NCI-H82 (cell line): ENCODE data around the gene CROCC2.

ENCODE experiments used
- DNase-seq: peaks from one replicate; lab custom pipeline; 2025; lab: John Stamatoyannopoulos, UW

CROCC2 gene

GRCh38 chr2:240906141-240906910, at the start of gene CROCC2:
Gene CROCC2, plus strand, starts transcription at chr2:240906336. Its CDS starts 178 bp downstream, at chr2:240906514.
- no peak for DNase-seq

GRCh38 chr2:240857039-240858008, 48.8 kb upstream of the CROCC2 start:
- no peak for DNase-seq

DNA sequence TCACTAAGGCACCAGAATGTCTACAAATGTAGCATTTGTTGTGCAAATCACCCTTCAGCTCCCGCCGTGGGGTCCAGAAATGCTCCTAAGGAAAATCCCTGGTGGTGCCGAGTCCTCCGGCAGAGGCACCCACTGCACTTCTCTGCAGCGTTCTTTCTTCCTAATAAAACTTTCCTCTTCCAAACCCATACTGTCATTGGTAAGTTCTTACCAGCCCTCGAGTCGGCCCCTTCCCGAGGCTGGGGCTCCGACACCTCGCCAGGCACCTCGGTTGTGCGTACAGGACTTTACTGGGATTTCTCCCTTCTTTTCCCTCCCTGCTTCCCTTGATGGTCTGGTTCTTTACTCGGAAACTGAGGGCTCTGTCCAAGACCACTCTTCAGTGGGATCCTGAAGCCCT, 47.8 kb upstream of the CROCC2 start:
- no peak for DNase-seq

- DNase-seq = no peak
Measured at GRCh38 chr2:240858871-240859270, 47.3 kb upstream of the CROCC2 start.

DNA sequence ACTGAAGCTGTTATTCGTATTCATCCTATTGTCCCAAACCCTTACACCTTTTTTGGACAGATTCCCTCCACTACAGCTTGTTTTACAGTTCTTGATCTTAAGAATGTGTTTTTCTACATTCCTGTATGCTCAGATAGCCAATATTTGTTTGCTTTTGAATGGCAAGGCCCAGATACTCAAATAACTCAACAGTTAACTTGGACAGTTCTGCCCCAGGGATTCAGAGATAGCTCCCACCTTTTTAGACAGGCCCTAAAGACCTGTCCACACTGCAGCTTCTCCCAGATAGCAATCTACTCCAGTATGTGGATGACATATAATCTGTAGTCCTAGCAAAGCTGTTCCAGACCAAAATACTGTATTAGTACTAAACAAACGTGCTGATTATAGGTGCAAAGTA, 44.6 kb upstream of the CROCC2 start:
- DNase-seq = no peak

GRCh38 chr2:240864475-240864874, 41.7 kb upstream of the CROCC2 start:
- DNase-seq = no peak

GRCh38 chr2:240865391-240865790, 40.7 kb upstream of the CROCC2 start:
- no peak for DNase-seq

- DNase-seq = no peak
Measured at GRCh38 chr2:240868286-240869108, 37.6 kb upstream of the CROCC2 start, which contains the start of gene AGXT. Gene AGXT, plus strand, starts transcription at chr2:240868824. Its CDS starts 42 bp downstream, at chr2:240868866.

- DNase-seq = no peak
Measured at GRCh38 chr2:240869109-240869955, 36.8 kb upstream of the CROCC2 start.

- DNase-seq = no peak
Measured at GRCh38 chr2:240869956-240870875, 35.9 kb upstream of the CROCC2 start.

DNA sequence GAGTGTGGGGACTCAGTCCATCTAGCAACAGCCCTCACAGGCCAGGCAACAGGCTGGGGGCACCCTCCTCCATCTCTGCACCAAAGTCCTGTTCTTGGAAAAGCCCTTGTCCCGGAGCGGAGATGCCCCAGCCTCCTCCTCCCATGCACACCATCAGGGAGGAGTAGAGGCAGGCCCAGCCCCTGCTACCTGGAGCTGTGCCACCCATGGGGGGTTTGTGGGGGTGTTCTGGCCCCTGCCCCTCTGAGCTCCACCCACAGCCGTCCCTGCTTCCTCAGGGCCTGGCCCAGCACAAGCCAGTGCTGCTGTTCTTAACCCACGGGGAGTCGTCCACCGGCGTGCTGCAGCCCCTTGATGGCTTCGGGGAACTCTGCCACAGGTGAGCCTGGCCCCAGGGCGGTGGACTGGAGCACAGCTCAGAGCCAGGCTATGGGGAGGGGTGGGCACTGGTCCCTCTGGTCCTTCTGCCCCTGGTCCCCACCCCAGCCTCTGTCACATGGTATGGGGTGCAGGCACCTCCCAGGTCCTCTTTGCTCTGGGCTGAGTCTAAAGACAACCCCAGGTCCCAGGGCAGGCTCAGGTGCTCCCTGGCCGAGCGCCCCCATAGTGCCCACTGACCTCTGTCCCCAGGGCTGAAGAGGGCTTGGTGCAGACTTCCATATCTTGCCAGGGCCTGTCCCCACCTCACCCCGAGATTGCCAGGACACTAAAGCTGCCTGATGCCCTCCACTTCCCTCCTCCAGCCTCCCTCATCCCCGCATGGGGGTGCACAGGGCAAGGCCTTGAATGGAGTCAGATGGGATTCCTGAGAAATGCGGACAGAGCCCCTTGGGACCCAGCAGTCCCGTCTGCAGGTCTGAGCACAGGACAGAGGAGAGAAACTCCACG, 34.8 kb upstream of the CROCC2 start:
- no peak for DNase-seq

- no peak for DNase-seq
Measured at GRCh38 chr2:240872317-240873097, 33.6 kb upstream of the CROCC2 start.

- DNase-seq = no peak
Measured at GRCh38 chr2:240873098-240873788, 32.9 kb upstream of the CROCC2 start.

GRCh38 chr2:240873805-240874714, 32.1 kb upstream of the CROCC2 start:
- no peak for DNase-seq

- DNase-seq = no peak
Measured at GRCh38 chr2:240874715-240875227, 31.4 kb upstream of the CROCC2 start.
